ENCODE results near the gene KIF12. TPM values are rescaled to one million over a fixed set of nuclear protein-coding genes. Genes with fewer than 3 reads are reported as not detected.

Gene KIF12
- total RNA-seq, 2 experiments from 2014 or later: not detected

DNA sequence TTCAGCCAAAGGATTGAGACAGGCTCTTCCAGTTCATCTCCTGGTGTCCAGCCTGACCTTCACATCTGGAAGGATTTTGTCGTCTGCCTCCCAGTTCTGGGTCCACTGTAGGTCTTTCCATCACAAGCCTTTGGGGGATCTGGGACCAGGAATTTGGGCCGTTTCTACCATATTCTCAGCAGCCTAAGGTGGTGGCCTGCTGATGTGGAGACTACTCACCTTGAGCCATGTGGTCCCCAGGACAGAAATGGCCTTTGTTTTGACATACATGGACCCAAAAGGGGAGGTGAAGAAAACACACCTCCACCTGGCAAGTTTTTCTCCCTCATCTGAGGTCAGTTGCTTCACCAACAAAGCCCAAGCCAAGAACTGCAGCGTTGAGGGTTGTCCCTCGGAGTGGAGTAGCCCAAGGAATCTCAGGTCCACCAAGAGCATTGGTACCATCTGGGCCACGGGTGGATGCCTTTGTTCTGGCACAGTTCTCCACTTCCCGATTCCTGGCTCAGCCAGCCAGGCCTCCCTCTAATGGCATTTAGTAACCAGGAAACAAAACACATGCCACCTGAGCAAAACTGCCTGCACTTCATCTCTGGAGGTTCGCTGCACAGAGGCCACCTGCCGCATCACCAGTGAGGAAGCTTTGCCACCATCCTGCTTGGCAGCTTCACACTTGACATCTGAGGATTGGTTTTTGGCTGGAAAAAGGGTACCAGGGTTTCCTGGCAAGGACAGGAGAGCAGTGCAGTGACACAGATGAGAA lies 45.7 kb downstream of the KIF12 start:
- ChIA-PET POLR2A (interaction anchor here (0.6 kb wide), 1 partner anchor 1184 kb away, joined by 3 read pairs; no protein-coding TSS in a partner anchor), CTCF (interaction anchor here (1.2 kb wide), 1 partner anchor 238 kb away, joined by 3 read pairs; no protein-coding TSS in a partner anchor)
- DNase-seq: no peak
- Mint-ChIP-seq H3K9me3 (no peaks in the 10 kb centered on the region), H3K4me1 (ENCODE audit: low read depth) (no peaks in the 10 kb centered on the region), H3K4me3 (no peak overlapping the region), H3K36me3 (ENCODE audit: low read depth) (no peaks in the 10 kb centered on the region), H3K27me3 (no peaks in the 10 kb centered on the region), H3K27ac (no peak overlapping the region)
- no peak for TF ChIP-seq CTCF (IDR thresholded peaks at IDR 0.05)
- ATAC-seq: no peak
- intact Hi-C loops (cut with micrococcal nuclease): no loop called here

DNA sequence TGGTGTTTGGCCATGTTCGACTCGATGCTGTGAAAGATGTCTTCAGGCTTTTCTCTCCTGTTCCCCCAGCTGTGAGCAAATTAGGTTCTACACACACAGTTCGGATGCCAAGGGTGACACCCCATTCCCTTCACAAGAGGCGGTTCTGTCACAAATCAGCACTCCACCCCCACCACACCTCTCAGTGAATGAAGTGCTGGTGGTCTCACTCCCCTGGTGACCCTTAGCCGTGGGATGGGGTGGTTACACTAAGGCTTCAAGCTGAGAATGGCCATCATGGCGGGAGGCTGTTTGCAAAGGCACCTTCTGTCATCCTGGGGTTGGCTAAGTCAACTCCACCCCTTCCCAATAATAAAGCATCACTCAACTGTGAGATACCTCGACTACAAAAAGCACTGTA lies 47.4 kb downstream of the KIF12 start:
- Mint-ChIP-seq H3K36me3 (ENCODE audit: low read depth) (no peaks in the 10 kb centered on the region), H3K27ac (no peak overlapping the region), H3K9me3 (no peaks in the 10 kb centered on the region), H3K4me3 (no peak overlapping the region), H3K4me1 (ENCODE audit: low read depth) (no peaks in the 10 kb centered on the region), H3K27me3 (no peaks in the 10 kb centered on the region)
- intact Hi-C loops (cut with micrococcal nuclease): no loop called here
- ATAC-seq: no peak
- POLR2A ChIA-PET: no interaction called here
- CTCF ChIA-PET: interaction anchor here (1.4 kb wide), 1 partner anchor 244 kb away, joined by 4 read pairs; no protein-coding TSS in a partner anchor
- DNase-seq: no peak
- TF ChIP-seq CTCF (IDR thresholded peaks at IDR 0.05): no peak

- DNase-seq (no peak), ATAC-seq (no peak)
- no peak overlapping the region for H3K27ac Mint-ChIP-seq
- H3K27me3 Mint-ChIP-seq: no peaks in the 10 kb centered on the region
- intact Hi-C loops (cut with micrococcal nuclease): no loop called here
- no peak overlapping the region for H3K4me3 Mint-ChIP-seq
- H3K4me1 Mint-ChIP-seq (ENCODE audit: low read depth): no peaks in the 10 kb centered on the region
- H3K9me3 Mint-ChIP-seq: no peaks in the 10 kb centered on the region
- H3K36me3 Mint-ChIP-seq (ENCODE audit: low read depth): no peaks in the 10 kb centered on the region
- no peak for TF ChIP-seq CTCF (IDR thresholded peaks at IDR 0.05)
- POLR2A ChIA-PET: no interaction called here
- CTCF ChIA-PET: interaction anchor here (1.4 kb wide), 1 partner anchor 243 kb away, joined by 4 read pairs; no protein-coding TSS in a partner anchor
Measured at GRCh38 chr9:114051281-114051680, 47.8 kb downstream of the KIF12 start.

- no peak for ATAC-seq
- Mint-ChIP-seq H3K27me3 (no peaks in the 10 kb centered on the region), H3K36me3 (ENCODE audit: low read depth) (no peaks in the 10 kb centered on the region), H3K4me3 (no peak overlapping the region), H3K4me1 (ENCODE audit: low read depth) (no peaks in the 10 kb centered on the region), H3K9me3 (no peaks in the 10 kb centered on the region), H3K27ac (no peak overlapping the region)
- ChIA-PET CTCF (no interaction called here), POLR2A (no interaction called here)
- no peak for TF ChIP-seq CTCF (IDR thresholded peaks at IDR 0.05)
- intact Hi-C loops (cut with micrococcal nuclease): no loop called here
- DNase-seq: no peak
Measured at GRCh38 chr9:114050646-114051045, 48.4 kb downstream of the KIF12 start.

DNA sequence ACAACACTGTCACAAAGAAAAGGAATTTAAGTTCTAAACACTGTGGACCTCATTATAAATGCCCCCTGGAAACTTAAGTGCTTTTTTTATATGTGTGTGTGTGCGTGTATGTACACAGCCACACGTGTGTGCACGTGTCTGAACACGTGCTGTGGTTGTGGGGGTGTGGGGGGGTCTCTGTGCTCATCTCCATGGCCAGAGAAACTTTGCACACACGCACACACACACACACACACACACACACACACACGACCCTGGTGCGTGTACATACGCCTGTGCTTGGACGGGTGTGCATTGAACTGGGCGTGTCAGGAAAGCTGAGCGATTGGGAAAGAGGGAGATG lies 48.9 kb downstream of the KIF12 start:
- ATAC-seq (no peak), DNase-seq (no peak)
- Mint-ChIP-seq H3K4me3 (no peak overlapping the region), H3K9me3 (no peaks in the 10 kb centered on the region), H3K27me3 (no peaks in the 10 kb centered on the region), H3K27ac (no peak overlapping the region), H3K4me1 (ENCODE audit: low read depth) (no peaks in the 10 kb centered on the region), H3K36me3 (ENCODE audit: low read depth) (no peaks in the 10 kb centered on the region)
- POLR2A ChIA-PET: no interaction called here
- no peak for TF ChIP-seq CTCF (IDR thresholded peaks at IDR 0.05)
- CTCF ChIA-PET: no interaction called here
- intact Hi-C loops (cut with micrococcal nuclease): no loop called here
